Measurements from ENCODE around the gene CLCN1. TPM values are rescaled to one million over a fixed set of nuclear protein-coding genes. Genes with fewer than 3 reads are reported as not detected.

Gene CLCN1
- total and polyA plus RNA-seq, 2 of the 4 experiments (the other 2 are of a cell fraction), result not detected

- Histone ChIP-seq H3K9me1 (ENCODE audit: insufficient read depth, low read length) (no peaks in the 10 kb centered on the region), H4K8ac (ENCODE audit: low read depth in 2 of 2, low read length in 2 of 2) (no peak overlapping the region), H2AK5ac (ENCODE audit: low read depth, low read length) (no peak overlapping the region), H3K27me3 (ENCODE audit: control insufficient read depth, insufficient read depth, low read length) (peaks cover 5% of the 10 kb centered on the region), H2BK20ac (ENCODE audit: low read depth, low read length) (no peak overlapping the region), H3K27ac (ENCODE audit: insufficient read depth, low read length) (no peak overlapping the region), H3K9ac (ENCODE audit: low read depth, low read length) (no peak overlapping the region), H4K91ac (ENCODE audit: insufficient read depth, low read depth, low read length) (no peak overlapping the region), H3K36me3 (ENCODE audit: control insufficient read depth, insufficient read depth, low read length) (no peaks in the 10 kb centered on the region), H3K4ac (ENCODE audit: low read depth, low read length) (no peak overlapping the region), H4K5ac (ENCODE audit: low read depth, low read length) (no peak overlapping the region), H3K4me2 (ENCODE audit: low read depth, low read length) (no peak overlapping the region), H2BK120ac (ENCODE audit: low read depth, low read length) (no peak overlapping the region), H3K56ac (ENCODE audit: extremely low read depth, insufficient read depth, low read length) (no peak overlapping the region), H3K23ac (ENCODE audit: low read depth, low read length) (no peak overlapping the region), H4K20me1 (ENCODE audit: insufficient read depth, low read length) (no peaks in the 10 kb centered on the region), H2AFZ (replicated peaks; ENCODE audit: low read length, poor library complexity) (no peak overlapping the region), H3K79me1 (ENCODE audit: low read depth in 1 of 2, low read length in 2 of 2) (no peaks in the 10 kb centered on the region), H3K4me1 (ENCODE audit: control insufficient read depth, insufficient read depth, low read length) (peaks cover 10% of the 10 kb centered on the region; the same call in 1 of the 2 replicates), H2BK5ac (ENCODE audit: low read depth, low read length, poor library complexity, severe bottlenecking) (no peak overlapping the region), H3K14ac (replicated peaks; ENCODE audit: low read depth, low read length) (no peak overlapping the region), H2AK9ac (replicated peaks; ENCODE audit: low read depth, low read length, poor library complexity) (no peak overlapping the region), H3K9me3 (ENCODE audit: control insufficient read depth, insufficient read depth, low read length) (no peaks in the 10 kb centered on the region), H3K18ac (ENCODE audit: low read depth, low read length) (no peak overlapping the region), H2BK15ac (ENCODE audit: low read depth, low read length) (no peak overlapping the region), H3K4me3 (ENCODE audit: insufficient read depth, low read depth, low read length) (no peak overlapping the region)
- 87% methylated on average over 4 of the region's 4 CpGs; no CpG with 5 or more reads in 1 of the 2 experiments for WGBS, 2 experiments (ENCODE audit: extremely low coverage in 2 of 2, insufficient read length in 1 of 2)
- dilution Hi-C loops (cut with HindIII; ENCODE audit: low sequenced_read_pairs, unreplicated experiment) (no loop called here), intact Hi-C loops (cut with micrococcal nuclease) (no loop called here), in situ Hi-C loops (cut with MboI; ENCODE audit: low sequenced_read_pairs) (no loop called here)
- ChIA-PET POLR2A (ENCODE audit: unreplicated experiment) (no interaction called here), CTCF (no interaction called here)
- no peak for ATAC-seq (ENCODE audit: low read depth)
- no peak for TF ChIP-seq USF2 (IDR thresholded peaks at IDR 0.05; ENCODE audit: low read depth, low read length)
- no peak for TF ChIP-seq MAZ (IDR thresholded peaks at IDR 0.05; ENCODE audit: borderline replicate concordance, low read depth, low read length)
- TF ChIP-seq CHD1 (IDR thresholded peaks at IDR 0.05; ENCODE audit: low read depth, low read length), result no peak
- no peak for TF ChIP-seq RFX5 (IDR thresholded peaks at IDR 0.05; ENCODE audit: low read depth, low read length)
- no peak for TF ChIP-seq POLR2A (IDR thresholded peaks at IDR 0.05; ENCODE audit: low read depth, low read length)
- no peak for TF ChIP-seq NFE2L2 (IDR thresholded peaks at IDR 0.05; ENCODE audit: low read depth, low read length)
- no peak for TF ChIP-seq RAD21 (IDR thresholded peaks at IDR 0.05; ENCODE audit: low read length)
- TF ChIP-seq RCOR1 (IDR thresholded peaks at IDR 0.05; ENCODE audit: insufficient replicate concordance, low read length), result no peak
- TF ChIP-seq ELK1 (IDR thresholded peaks at IDR 0.05; ENCODE audit: borderline replicate concordance, low read depth, low read length), result no peak
- no peak for DNase-seq
- no TSS peak for BruUV-seq (replicated peaks)
Measured at GRCh38 chr7:143321734-143322133, 5.8 kb downstream of the CLCN1 start.

Data from IMR-90 (cell line).